Neuron (in vitro differentiated cells): Measurements from ENCODE around the gene CHST11.
A peak's percentile ranks its signal among the peaks of the same experiment; 100 is the strongest.

Experiments used
- H2AFZ ChIP-seq: one replicate; pipeline ENCODE4 v1.6.1; 2013; ENCODE audit warnings: low read depth, mild to moderate bottlenecking, inconsistent platforms, low read length, moderate library complexity
- H3K27me3 ChIP-seq: one replicate; pipeline ENCODE4 v1.6.1; 2013; ENCODE audit warnings: low read length; ENCODE audit not compliant: insufficient read depth
- H3K36me3 ChIP-seq: one replicate; pipeline ENCODE4 v1.6.1; 2013; ENCODE audit warnings: low read length; ENCODE audit not compliant: insufficient read depth
- H3K4me1 ChIP-seq: one replicate; pipeline ENCODE4 v1.6.1; 2013; ENCODE audit warnings: low read length; ENCODE audit not compliant: insufficient read depth
- H3K4me3 ChIP-seq: 2 replicates; pipeline ENCODE4 v1.5.1; 2013; ENCODE audit warnings: mild to moderate bottlenecking, low read length, moderate library complexity
- H3K9me3 ChIP-seq: one replicate; pipeline ENCODE4 v1.6.1; 2013; ENCODE audit warnings: low read length

The CHST11 gene

GRCh38 chr12:104751594-104751993, 294.8 kb downstream of the CHST11 start:
- Histone ChIP-seq H3K9me3 (no peaks in the 10 kb centered on the region), H3K4me1 (peaks cover 8% of the 10 kb centered on the region), H3K36me3 (no peaks in the 10 kb centered on the region), H3K27me3 (no peaks in the 10 kb centered on the region), H3K4me3 (no peak overlapping the region), H2AFZ (no peak overlapping the region)

GRCh38 chr12:104752016-104752415, 295.3 kb downstream of the CHST11 start:
- no peaks in the 10 kb centered on the region for H3K36me3 ChIP-seq
- H2AFZ ChIP-seq, result no peak overlapping the region
- H3K9me3 ChIP-seq, result no peaks in the 10 kb centered on the region
- no peaks in the 10 kb centered on the region for H3K27me3 ChIP-seq
- peaks cover 8% of the 10 kb centered on the region for H3K4me1 ChIP-seq
- no peak overlapping the region for H3K4me3 ChIP-seq

- H2AFZ ChIP-seq, result no peak overlapping the region
- peaks cover 2% of the 10 kb centered on the region for H3K9me3 ChIP-seq
- H3K4me3 ChIP-seq, result no peak overlapping the region
- H3K27me3 ChIP-seq, result no peaks in the 10 kb centered on the region
- no peaks in the 10 kb centered on the region for H3K36me3 ChIP-seq
- peaks cover 8% of the 10 kb centered on the region for H3K4me1 ChIP-seq
Measured at GRCh38 chr12:104752881-104753280, 296.1 kb downstream of the CHST11 start.

GRCh38 chr12:104756901-104757300, 300.2 kb downstream of the CHST11 start:
- H3K27me3 ChIP-seq, result no peaks in the 10 kb centered on the region

GRCh38 chr12:104758771-104759170, 302.0 kb downstream of the CHST11 start:
- Histone ChIP-seq H3K9me3 (peaks cover 2% of the 10 kb centered on the region), H3K4me3 (no peak overlapping the region), H2AFZ (no peak overlapping the region), H3K36me3 (no peaks in the 10 kb centered on the region), H3K4me1 (peaks cover 4% of the 10 kb centered on the region), H3K27me3 (no peaks in the 10 kb centered on the region)

More at GRCh38 chr12:104756901-104757300, 300.2 kb downstream of the CHST11 start:
- H2AFZ ChIP-seq, result no peak overlapping the region
- H3K4me1 ChIP-seq, result peaks cover under 1% of the 10 kb centered on the region
- H3K4me3 ChIP-seq, result no peak overlapping the region
- H3K9me3 ChIP-seq, result peaks cover 2% of the 10 kb centered on the region
- H3K36me3 ChIP-seq, result no peaks in the 10 kb centered on the region

- no peak overlapping the region for H3K4me3 ChIP-seq
- H2AFZ ChIP-seq, result no peak overlapping the region
- no peaks in the 10 kb centered on the region for H3K36me3 ChIP-seq
- peaks cover 4% of the 10 kb centered on the region for H3K4me1 ChIP-seq
- peaks cover 2% of the 10 kb centered on the region for H3K9me3 ChIP-seq
- no peaks in the 10 kb centered on the region for H3K27me3 ChIP-seq
Measured at GRCh38 chr12:104761091-104761490, 304.3 kb downstream of the CHST11 start.

- Histone ChIP-seq H3K27me3 (no peaks in the 10 kb centered on the region), H3K4me1 (peaks cover 4% of the 10 kb centered on the region), H3K36me3 (no peaks in the 10 kb centered on the region), H3K9me3 (peaks cover 2% of the 10 kb centered on the region), H3K4me3 (no peak overlapping the region), H2AFZ (no peak overlapping the region)
Measured at GRCh38 chr12:104761611-104762010, 304.9 kb downstream of the CHST11 start.

GRCh38 chr12:104763168-104763805, 306.5 kb downstream of the CHST11 start:
- Histone ChIP-seq H3K27me3 (no peaks in the 10 kb centered on the region), H3K4me1 (peaks cover 4% of the 10 kb centered on the region), H2AFZ (no peak overlapping the region), H3K4me3 (no peak overlapping the region), H3K36me3 (no peaks in the 10 kb centered on the region), H3K9me3 (no peaks in the 10 kb centered on the region)

- H3K4me3 ChIP-seq, result no peak overlapping the region
- H3K27me3 ChIP-seq, result no peaks in the 10 kb centered on the region
- H3K4me1 ChIP-seq, result peaks cover 13% of the 10 kb centered on the region
- no peak overlapping the region for H2AFZ ChIP-seq
- H3K36me3 ChIP-seq, result no peaks in the 10 kb centered on the region
- H3K9me3 ChIP-seq, result no peaks in the 10 kb centered on the region
Measured at GRCh38 chr12:104764225-104765091, 307.7 kb downstream of the CHST11 start.

GRCh38 chr12:104767261-104767660, 310.5 kb downstream of the CHST11 start:
- H3K4me1 ChIP-seq, result peaks cover 14% of the 10 kb centered on the region
- no peak overlapping the region for H3K4me3 ChIP-seq
- H2AFZ ChIP-seq, result no peak overlapping the region
- no peaks in the 10 kb centered on the region for H3K36me3 ChIP-seq
- no peaks in the 10 kb centered on the region for H3K27me3 ChIP-seq
- H3K9me3 ChIP-seq, result no peaks in the 10 kb centered on the region

- Histone ChIP-seq H3K27me3 (no peaks in the 10 kb centered on the region), H3K36me3 (no peaks in the 10 kb centered on the region), H3K4me1 (peaks cover 14% of the 10 kb centered on the region), H2AFZ (no peak overlapping the region), H3K4me3 (no peak overlapping the region), H3K9me3 (no peaks in the 10 kb centered on the region)
Measured at GRCh38 chr12:104768033-104768432, 311.3 kb downstream of the CHST11 start.

- Histone ChIP-seq H2AFZ (peak overlapping the region; percentile 74), H3K4me3 (peak overlapping the region; percentile 30), H3K9me3 (no peaks in the 10 kb centered on the region), H3K36me3 (no peaks in the 10 kb centered on the region), H3K27me3 (no peaks in the 10 kb centered on the region), H3K4me1 (peaks cover 14% of the 10 kb centered on the region)
Measured at GRCh38 chr12:104769144-104769561, 312.4 kb downstream of the CHST11 start.

- H3K4me1 ChIP-seq, result peaks cover 14% of the 10 kb centered on the region
- no peaks in the 10 kb centered on the region for H3K9me3 ChIP-seq
- H2AFZ ChIP-seq, result no peak overlapping the region
- H3K4me3 ChIP-seq, result no peak overlapping the region
- H3K27me3 ChIP-seq, result no peaks in the 10 kb centered on the region
- H3K36me3 ChIP-seq, result no peaks in the 10 kb centered on the region
Measured at GRCh38 chr12:104772336-104772735, 315.6 kb downstream of the CHST11 start.
